SKM-1 treated with dmso at 0.1 percent for 144 hours (cell line): ENCODE measurements around the gene DUSP28.

Source experiments
- DNase-seq: peaks from one replicate; lab custom pipeline; 2025; ENCODE audit not compliant: unreplicated experiment; lab: John Stamatoyannopoulos, UW

DUSP28 gene

GRCh38 chr2:240585681-240586197, 25.6 kb downstream of the DUSP28 start:
- no peak for DNase-seq

GRCh38 chr2:240586198-240586918, 26.2 kb downstream of the DUSP28 start, which contains the start of gene CAPN10:
CAPN10 (plus strand) TSS chr2:240586734; CDS start chr2:240586912, 178 bp downstream.
- peak; percentile 90 for DNase-seq

DNA sequence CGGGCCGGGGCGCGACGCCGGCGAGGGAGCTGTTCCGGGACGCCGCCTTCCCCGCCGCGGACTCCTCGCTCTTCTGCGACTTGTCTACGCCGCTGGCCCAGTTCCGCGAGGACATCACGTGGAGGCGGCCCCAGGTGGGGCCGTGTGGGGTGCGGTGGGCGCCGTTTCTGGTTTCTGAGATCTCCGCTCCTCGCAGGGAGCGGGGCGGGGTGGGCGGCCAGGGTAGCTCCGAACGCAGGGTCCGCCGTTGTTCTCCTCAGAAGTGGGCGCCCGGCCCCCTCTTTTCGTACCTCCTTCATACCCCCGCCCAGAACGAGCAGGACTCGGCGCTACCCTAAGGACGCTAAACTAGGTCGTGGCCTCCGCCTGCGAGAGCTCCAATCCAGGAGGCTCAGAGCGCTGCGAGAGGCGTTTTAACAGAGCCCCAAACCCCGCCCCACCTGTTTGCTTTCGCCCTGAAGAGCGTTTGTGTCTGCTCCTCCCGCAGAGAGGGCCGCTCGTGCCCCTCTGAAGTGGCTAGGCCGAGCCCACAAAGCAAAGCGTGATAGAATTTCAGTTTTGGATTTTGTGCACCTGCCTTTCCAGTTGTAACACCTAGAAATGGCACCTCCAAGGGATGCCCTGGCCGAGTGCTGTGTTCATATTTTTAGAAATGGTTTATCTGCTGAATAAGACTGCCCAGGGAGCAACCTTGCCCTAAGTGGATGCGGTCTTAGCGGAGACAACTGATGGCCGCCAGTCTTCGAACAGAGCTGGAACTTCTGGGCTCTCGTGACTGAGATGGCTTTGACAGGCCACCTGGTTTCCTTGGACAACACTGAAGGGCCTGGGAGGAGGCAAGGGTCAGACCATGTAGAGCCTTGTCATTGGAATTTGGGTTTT, 27.0 kb downstream of the DUSP28 start:
- no peak for DNase-seq

GRCh38 chr2:240588006-240588655, 28.0 kb downstream of the DUSP28 start:
- no peak for DNase-seq

DNA sequence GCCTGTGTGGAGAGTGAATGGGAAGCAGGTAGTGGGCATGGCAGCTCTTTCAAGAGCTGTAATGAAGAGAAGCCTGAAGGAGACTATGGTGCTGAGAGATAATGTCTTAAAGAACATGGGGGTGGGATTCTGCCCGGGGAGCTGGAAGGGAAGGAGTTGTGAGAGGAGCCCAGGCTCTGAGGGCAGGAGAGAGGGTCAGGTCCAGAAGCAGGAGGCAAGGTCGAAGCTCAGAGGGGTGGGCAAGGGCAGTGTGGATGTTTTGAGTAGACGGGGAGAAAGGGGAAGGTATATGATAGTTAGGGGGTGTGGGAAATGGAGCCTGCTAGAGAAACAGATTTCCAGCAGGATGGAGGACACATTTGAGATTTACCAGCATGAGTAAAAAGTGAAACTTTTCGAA, 28.5 kb downstream of the DUSP28 start:
- DNase-seq: no peak

DNA sequence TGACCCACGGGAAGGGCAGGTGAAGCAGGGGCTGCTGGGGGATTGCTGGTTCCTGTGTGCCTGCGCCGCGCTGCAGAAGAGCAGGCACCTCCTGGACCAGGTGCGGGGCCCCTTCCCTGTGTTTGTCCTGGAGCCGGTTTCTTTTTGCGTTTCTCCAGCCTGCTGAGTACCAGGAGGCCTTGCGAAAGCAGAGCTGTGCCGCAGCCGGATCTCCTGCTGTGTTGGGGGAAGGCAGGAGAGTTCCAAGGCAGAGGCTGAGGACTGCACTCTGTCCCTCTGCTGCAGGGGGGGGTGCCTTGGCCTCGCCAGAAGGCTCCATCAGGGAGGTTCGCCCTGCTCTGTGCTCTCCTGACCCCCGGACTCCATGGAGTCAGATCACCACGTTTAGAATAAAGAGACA, 29.2 kb downstream of the DUSP28 start:
- no peak for DNase-seq

GRCh38 chr2:240589850-240590525, 29.8 kb downstream of the DUSP28 start:
- no peak for DNase-seq

- no peak for DNase-seq
Observed at GRCh38 chr2:240590681-240591111, 30.5 kb downstream of the DUSP28 start.

DNA sequence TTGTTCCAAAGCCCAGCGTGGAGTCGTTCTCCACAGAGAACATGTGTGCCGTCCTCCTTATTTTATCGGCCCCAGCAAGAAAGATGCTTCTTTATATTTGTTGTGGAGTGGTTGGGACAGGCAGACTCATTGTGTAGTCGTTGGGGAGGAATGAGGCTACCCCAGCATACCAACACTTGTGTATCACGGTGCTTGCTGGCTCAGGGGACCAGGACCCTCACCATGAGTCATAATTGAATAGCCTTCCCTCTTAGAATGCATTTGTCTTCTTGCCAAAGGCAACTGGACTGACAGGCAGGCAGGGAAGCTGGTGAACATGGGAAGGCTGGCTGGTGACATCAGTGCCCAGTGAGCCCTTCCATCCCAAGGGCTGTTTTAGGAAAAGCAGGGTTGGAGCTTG, 31.1 kb downstream of the DUSP28 start:
- no peak for DNase-seq

- DNase-seq: no peak
Observed at GRCh38 chr2:240591784-240592183, 31.6 kb downstream of the DUSP28 start.

DNA sequence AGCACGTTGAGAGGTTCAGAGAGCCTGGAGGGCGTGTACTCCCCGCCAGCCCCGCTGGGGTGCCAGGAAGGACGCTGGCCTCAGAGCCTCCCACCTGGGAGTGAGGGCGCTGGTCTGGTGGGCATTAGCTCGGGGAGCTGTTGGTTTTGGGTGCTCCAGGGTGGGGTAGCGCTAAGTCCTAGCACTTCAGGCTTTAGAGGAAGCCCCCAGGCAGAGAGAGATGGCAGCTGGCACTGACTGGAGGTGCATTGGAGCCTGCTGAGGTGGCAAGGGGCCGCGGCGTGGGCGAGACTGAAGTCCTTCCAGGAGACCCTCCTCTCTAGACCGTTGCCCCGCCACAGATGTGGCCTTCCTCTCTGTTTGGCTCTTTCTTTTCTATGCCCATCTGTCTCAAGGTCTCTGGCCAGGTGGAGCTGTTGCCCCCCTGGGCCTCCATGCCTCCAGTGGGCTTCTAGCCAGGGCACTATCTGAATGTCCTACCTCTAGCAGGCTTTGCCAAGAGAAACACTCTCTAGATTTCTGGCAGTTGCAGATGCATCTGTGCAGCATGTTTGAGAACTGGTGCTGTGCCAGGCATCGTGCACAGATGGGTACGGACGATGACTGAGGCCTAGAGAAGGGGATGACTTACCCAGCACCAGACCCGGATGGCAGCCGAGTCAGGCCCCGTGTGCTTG, 33.0 kb downstream of the DUSP28 start:
- DNase-seq: no peak

- DNase-seq: no peak
Observed at GRCh38 chr2:240593703-240594451, 33.7 kb downstream of the DUSP28 start.

DNA sequence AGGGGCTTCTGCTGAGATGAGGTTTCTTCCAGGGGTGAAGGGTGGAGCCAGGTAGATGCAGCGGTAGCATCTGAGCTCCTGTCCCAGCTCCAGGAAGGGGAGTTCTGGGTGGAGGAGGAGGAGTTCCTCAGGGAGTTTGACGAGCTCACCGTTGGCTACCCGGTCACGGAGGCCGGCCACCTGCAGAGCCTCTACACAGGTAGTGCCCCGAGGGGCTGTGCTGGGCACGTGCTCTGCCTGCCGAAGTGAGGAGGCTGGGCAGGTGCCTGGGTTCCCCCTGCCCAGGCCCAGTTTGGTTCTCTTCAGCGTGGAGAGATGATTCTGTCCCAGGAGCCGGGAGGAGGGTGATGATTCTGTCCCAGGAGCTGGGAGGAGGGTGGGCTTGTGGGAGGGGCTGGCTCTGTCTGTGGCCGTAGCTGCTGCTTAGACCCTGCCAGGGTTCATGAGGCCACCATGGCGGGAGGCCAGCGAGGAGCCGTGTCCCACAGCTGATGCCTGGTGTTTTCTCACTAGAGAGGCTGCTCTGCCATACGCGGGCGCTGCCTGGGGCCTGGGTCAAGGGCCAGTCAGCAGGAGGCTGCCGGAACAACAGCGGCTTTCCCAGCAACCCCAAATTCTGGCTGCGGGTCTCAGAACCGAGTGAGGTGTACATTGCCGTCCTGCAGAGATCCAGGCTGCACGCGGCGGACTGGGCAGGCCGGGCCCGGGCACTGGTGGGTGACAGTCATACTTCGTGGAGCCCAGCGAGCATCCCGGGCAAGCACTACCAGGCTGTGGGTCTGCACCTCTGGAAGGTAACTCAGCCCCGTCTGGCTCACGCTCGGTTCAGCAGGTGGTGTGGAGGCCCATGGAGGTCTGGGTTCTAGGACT, 34.6 kb downstream of the DUSP28 start:
- no peak for DNase-seq

DNA sequence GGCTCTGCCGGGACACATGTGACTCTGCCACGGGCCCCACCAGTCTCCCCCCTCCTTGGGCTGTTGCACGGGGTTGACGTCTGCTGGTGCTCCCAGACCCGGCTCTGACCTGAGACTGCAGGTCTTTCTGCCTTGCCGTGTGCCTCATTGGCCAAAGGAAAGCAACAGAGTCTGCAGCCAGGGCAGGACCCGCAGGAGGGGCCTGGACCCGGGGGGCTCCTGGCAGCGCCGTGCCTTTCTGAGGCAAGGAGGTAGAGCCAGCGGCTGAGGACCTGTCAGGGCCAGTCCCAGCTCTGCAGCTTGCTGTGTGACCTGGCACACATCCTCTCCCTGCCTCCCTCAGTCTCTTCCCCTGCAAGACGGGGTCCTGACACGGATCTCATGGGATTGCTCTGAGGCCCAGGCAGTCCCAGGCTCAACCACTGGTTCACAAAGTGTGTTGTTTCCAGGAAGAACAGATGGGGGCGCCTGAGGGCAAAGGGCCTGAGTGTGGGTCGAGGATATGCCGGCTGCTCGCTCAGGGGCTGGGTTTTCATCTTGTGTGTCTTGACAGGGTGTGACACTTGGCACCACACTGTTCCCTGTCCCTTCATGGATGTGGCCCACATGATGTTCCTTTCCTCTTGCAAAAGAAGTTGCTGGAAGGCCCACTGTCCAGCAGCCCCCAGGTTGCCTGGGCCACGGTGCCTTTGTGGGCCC, 35.4 kb downstream of the DUSP28 start:
- DNase-seq: no peak

GRCh38 chr2:240596080-240596460, 35.9 kb downstream of the DUSP28 start:
- no peak for DNase-seq

DNA sequence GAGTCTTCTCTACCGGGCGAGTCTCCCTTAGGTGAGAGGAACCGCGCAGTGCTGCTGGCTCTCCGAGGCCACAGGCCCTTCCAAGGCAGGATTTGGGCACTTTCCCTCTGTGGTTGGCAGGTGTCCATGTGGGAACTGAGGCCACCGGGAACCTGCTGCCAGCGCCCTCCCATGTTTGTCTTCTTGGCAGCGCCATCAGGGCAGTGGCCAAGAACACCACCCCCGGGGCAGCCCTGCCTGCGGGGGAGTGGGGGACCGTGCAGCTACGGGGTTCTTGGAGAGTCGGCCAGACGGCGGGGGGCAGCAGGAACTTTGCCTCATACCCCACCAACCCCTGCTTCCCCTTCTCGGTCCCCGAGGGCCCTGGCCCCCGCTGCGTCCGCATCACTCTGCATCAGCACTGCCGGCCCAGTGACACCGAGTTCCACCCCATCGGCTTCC, 36.4 kb downstream of the DUSP28 start:
- no peak for DNase-seq

DNA sequence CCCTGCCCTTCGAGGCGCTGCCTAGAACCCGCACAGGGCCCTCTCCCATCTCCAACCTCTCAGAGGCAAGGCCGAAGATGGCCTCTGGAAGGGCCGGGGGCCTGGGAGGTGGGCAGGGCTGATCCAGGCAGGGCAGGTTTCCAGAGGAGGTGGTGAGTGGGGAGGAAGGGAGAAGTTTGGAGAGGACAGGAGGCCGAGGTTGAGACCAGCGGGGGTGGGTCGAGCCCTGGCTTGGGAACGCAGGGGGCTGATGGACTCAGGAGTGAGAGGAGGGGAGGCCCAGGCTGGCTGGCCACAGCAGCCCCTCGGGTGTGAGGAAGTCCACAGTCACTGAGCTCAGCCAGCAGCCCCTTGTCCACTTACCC, 36.9 kb downstream of the DUSP28 start:
- DNase-seq: no peak
